GM15510 (cell line): ENCODE data around the gene SSU72.

ENCODE experiments used
- POLR2A ChIP-seq: IDR thresholded peaks from 3 replicates; pipeline ENCODE4 v1.6.1; 2011; ENCODE audit warnings: borderline replicate concordance; ENCODE audit not compliant: insufficient read length; ENCODE audit errors: extremely low read depth

Gene SSU72

DNA sequence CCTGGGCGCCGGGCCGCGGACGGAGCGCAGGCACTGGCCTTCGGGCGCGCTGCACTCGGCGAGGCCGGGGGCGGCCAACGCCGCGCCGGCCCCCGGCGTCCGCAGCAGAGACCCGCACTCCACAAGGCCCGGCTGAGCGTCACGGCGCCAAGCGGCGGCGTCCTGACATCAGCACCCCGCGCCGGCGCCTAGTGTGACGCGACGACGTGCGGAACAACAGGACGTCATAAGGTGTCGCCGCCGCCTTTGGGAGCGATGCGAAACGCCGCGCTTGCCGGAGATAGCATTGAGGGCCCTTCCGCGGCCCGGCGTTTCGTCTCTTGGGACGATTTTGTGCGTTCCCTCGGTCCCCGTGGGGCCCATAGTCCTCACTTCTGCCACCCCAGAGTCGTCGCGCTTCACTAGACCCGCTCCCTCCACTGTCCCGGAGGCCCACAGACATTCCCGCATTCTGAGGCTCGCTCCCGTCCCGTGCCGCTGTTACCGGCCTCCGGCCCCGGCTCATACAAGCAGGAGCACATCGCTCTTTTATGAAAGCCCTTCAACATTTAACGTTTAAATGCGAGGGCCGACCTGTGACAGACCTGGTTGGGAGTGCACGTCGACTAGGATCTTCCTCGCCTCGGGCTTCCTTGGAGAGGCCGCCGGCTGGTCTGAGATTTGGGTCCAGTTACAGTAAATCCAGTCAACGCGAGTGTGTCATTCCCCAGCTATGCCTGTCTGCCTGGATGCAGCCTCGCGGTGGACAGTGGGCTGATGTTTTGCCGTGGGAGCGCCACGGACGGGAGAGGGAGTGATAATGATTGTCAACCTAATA is at the start of gene SSU72:
Gene SSU72, minus strand, starts transcription at position 143 of the 817 bp plus-strand sequence. CDS start 306 bp downstream, outside the sequence.
- peak; percentile 90 for TF ChIP-seq POLR2A

DNA sequence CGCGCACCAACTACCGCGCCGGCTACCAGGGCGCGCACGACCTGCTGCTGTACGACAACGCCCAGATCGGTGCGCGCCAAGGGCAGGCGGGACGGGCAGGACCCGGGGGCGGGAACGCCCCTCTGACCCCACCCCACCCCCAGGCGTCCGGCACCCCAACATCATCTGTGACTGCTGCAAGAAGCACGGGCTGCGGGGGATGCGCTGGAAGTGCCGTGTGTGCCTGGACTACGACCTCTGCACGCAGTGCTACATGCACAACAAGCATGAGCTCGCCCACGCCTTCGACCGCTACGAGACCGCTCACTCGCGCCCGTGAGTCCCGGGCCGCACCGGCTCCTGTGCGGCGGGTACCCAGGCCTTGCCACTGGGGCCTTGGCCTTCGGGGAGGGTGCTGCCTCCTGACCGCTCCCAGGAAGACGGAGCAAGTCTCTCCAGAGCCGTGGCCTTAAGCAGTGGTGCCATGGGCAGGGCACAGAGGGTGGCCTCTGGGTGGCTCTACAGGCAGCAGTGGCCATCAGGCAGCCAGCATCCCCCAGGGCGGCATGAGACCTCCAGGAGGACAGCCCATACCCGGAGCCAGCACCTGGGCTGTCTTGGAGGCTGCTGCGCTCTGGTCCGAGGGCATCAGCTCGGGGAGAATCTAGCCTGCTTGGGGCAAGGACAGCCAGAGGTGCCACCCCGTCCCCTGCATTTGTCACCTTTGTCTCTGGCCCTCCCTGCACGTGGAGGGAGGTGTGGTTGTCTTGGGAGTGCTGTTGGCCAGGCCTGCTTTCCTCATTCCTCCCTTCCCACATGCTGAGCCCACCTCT is 49.2 kb upstream of the SSU72 start:
- no peak for TF ChIP-seq POLR2A

DNA sequence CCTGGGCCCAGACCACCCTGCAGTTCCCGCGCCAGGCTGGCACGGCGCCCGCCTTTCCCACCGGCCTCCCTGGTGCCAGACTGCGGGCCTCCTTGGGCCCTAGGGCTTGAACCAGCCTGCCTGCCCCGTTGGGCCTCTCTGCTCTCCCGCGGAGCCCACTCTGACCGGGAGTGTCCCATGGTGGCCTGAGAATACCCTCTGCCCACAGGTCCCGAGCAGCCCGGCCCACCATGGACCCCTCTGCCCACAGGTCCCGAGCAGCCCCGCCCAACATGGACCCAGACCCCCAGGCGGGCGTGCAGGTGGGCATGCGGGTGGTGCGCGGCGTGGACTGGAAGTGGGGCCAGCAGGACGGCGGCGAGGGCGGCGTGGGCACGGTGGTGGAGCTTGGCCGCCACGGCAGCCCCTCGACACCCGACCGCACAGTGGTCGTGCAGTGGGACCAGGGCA is 48.5 kb upstream of the SSU72 start:
- no peak for TF ChIP-seq POLR2A

DNA sequence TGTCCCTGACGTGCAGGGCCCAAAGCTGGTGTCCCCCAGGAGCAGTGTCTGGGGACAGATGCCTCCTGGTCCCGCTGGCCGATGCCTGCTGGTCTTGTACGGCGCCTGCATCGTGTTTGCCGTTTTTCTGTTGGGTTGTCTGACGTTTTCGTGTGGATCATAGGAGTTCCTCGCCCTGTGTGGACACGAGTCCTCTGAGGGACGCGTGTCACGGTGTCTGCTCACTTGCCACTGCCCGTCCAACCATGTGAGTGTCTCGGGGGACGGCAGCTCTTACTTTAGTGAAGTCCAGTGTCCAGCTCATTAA is 48.1 kb upstream of the SSU72 start:
- no peak for TF ChIP-seq POLR2A

DNA sequence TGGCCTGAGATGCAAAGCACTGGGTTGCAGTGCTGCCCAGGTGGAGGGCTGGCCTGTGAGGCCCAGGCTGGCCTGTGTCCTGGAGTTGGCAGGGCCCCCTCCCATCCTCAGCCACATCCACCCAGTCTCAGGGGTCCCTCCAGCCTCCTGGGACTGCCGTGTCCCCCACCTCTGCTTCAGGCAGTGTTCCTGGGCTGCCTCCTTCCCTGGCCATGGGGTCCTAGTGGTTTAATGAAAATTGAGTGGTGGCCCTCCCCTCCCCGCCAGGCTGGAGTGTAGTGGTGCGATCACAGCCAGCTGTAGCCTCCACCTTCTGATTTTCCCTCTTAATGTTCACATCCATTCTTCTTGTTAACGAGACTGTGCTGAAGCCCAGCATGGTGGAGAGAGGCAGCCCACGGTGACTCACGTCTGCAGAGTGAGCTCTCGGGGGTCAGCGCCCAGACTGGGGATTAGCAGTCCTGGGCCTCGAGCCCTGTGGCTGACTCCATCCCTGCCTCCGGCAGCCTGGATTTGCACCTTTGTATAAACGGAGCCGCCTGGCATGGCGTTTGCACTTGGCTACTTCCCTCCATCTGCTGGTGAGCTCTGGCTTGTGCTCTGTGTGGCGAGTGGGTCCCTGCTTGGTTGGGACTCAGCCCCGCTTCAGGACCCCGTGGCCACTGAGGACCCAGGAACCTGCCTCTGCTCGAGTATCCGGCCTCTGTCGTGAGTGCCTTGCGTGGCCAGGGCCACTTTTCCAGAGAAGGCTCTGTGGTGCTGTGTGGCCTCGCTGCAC is 47.5 kb upstream of the SSU72 start:
- no peak for TF ChIP-seq POLR2A

DNA sequence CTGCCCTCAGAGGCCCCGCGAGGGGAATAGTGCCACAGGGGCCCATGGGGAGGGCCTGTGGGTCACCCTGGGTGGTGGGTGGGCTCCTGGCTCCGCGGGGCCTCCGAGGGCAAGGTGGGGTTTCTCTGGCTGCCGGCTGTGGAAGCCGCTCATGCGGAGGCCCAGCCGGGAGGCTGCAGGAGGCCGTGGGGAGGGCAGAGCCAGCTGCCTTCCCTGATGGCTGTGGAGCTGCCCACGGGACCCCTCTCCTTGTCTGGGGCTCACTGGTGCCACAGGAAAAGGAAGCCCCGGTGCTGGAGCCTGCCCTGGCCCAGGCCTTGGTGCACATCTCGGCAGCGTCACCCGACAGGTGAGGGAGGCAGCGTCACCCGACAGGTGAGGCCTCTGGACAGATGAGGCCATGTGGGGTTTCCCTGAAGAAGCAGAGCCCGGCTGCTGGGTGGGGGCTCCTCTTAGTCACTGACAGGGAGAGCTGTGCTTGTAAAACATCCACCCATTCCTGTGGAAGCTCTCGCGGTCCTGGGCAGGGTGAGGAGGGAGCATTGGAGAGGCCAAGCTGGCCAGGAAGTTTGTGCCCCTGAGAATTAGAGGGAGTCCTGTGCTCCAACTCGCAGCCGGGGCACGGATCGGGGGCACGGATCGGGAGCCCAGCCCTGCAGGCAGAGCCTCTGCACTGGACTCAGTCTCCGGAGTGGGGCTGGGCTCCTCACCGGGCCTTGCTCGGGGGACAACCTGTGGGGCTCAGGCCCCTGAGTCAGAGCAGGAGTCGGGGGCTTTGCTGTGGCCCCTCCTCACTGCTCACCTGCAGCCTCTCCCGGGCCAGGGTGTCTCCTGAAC is 46.7 kb upstream of the SSU72 start:
- no peak for TF ChIP-seq POLR2A

DNA sequence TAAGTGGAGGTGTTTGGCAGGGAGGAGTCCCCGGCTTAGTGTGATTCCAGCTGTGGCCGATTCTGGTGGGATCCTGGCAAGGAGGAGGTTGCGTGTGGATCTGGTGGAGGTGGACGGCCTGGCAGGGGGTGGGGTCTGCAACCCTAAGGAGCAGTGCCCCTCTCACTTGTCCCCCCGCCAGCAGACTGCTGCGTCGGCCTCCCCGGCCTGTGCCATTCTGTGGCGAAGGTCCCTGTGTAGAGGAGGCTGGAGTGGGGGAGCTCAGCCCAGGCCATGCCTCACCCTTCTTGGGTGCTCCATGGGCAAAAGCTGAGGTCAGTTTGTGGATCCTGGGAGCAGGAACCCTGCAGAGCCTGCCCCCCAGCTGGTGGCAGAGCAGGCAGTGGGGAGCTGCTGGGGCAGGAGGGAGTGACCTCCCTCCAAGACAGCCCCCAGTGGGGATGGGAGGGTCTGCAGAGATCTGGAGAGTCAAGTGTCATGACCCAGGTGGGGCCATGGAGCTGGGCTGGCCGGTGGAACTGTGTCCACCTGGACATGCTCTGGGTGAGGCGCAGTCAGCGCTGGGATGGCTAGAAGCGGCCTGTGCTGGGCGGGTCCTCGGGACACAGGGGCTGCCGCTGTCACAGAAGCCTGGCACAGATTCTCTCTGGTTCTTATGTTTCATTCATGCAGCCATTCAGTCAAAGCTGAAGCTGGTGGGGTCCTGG is 45.9 kb upstream of the SSU72 start:
- TF ChIP-seq POLR2A: no peak

DNA sequence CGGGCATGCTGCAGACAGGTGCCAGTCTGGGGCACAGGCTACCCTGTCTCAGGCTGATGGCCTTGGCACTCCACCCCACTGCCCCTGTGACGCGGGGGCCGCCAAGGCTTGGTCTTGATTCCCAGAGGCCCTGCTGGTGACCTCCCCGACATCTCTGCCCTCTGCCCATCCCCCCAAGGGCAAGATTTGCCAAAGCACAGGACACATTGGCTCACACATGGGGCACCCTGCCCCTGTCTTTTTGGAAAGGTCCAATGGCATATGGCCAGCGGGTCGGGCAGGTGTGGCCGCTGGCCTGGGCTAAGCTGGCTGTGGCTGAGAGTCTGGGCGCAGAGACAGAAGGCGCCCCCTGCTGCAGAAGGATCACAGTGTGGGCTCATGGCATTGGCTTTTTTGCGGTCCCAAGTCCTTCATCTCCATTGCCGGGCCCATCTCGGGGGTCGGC is 45.3 kb upstream of the SSU72 start:
- TF ChIP-seq POLR2A: no peak

DNA sequence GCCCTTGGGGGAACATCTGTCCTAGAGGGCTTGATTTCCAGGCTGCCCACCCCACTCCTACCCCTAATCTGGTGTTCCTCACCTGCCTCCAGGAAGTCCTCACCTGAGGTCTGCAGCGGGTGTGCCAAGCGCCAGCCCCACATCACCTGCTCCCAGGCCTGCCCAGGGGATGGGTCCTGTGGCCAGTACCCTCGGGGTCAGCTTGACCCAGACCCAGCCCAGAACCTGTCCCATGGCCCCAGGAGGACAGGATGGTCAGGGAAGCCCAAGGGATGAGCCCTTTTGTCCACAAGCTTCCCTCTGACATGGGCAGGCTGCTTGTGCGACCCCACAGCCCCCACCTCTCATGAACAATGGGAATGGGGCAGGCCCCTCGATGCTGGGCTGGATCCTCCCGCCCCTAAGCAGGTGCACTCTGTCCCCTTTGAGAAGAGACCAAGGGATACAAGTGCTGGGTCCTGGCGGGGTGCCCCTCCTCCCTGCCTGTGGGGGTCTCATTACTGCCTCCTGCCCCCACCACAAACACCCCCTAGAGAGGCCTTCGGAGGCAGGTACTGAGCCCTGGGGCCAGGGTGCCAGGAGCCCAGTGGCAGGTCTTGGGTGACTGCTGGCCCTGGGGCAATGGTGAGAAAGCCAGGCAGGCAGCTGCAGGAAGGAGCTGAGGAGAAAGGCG is 43.9 kb upstream of the SSU72 start:
- no peak for TF ChIP-seq POLR2A

DNA sequence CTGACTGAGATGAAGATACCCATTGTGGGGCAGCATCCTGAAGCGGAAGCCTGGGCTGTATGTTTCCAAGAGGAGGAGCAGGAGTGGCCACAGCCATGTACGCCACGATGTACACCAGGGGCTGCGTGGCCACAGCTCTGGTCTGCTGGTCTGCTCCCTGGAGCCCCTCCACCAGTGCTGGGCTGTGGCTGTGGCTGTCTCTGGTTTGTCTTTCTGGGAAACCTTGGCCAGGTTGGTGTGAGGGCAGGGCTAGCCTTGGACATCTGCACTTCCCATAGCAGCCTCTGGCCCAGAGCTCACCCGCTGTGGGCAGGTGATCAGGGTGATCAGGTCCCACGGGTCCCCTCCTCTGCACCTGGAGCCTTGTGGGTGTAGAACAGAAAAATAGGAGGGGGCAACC is 43.3 kb upstream of the SSU72 start:
- no peak for TF ChIP-seq POLR2A

DNA sequence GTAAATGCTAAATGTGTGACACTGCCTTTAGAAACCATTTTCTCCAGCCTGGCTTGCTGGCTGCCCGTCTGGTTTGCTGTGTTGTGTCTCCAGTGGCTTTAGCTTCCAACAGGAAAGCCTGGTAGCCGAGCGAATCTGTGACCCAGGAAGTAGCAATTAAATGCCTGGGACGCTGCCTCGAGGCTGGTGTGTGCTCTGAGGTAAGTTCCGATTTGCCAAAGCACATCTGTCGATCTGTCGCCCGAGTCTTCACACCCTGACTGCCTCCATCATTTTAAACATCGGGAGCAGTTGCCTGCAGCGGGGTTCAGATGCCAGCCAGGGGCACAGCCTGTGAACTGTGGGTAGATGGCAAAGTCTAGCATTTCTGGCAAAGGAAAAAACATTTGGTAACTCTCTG is 42.9 kb upstream of the SSU72 start:
- no peak for TF ChIP-seq POLR2A

DNA sequence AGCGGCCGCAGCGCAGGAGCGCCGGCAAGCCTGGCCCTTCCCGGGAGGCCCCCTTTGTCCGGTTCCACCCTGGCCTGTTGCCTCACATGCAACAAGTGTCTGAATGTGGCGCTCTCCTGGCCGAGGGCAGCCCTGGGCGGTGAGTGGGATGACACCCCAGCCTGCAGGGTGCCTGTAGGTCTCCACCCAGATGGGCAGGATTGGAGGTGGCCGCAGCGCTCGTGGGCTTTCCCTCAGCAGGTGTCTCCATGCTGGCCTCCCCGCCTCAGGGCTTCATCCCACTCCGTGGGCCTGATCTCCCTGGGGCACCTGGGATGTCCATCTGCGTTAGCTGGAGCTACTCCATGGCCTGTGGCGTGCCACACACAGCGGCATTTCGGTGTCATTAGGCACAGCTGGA is 42.2 kb upstream of the SSU72 start:
- no peak for TF ChIP-seq POLR2A
